Nucleus accumbens (tissue), 56 donors: Measurements from ENCODE around the gene COL5A1.
"Not testable (repeated sequence)": the region's sequence is repeated elsewhere in the genome, so short reads cannot be mapped to it uniquely, and the experiment has no call there.

Experiments used
- DNase-seq, 56 donors: peaks; one replicate each; lab custom pipeline; 2025; lab: John Stamatoyannopoulos, UW

Gene COL5A1

GRCh38 chr9:134653259-134654009 lies 11.8 kb downstream of the COL5A1 start:
- DNase-seq, result no peak

- DNase-seq, result no peak
Measured at GRCh38 chr9:134655101-134655500, 13.5 kb downstream of the COL5A1 start.

GRCh38 chr9:134655586-134656333 lies 14.2 kb downstream of the COL5A1 start:
- no peak for DNase-seq

- no peak for DNase-seq
Measured at GRCh38 chr9:134656334-134657006, 14.9 kb downstream of the COL5A1 start.

GRCh38 chr9:134657666-134658377 lies 16.2 kb downstream of the COL5A1 start:
- DNase-seq, result no peak

GRCh38 chr9:134658378-134658955 lies 16.9 kb downstream of the COL5A1 start:
- DNase-seq, result no peak

- DNase-seq, result no peak
Measured at GRCh38 chr9:134659688-134660131, 18.1 kb downstream of the COL5A1 start.

GRCh38 chr9:134660407-134660806 lies 18.8 kb downstream of the COL5A1 start:
- no peak for DNase-seq

GRCh38 chr9:134661299-134661698 lies 19.7 kb downstream of the COL5A1 start:
- no peak for DNase-seq

GRCh38 chr9:134661791-134662142 lies 20.2 kb downstream of the COL5A1 start:
- DNase-seq, result no peak

- DNase-seq, result no peak
Measured at GRCh38 chr9:134662143-134662876, 20.7 kb downstream of the COL5A1 start.

GRCh38 chr9:134663084-134663483 lies 21.5 kb downstream of the COL5A1 start:
- DNase-seq, result no peak

- no peak for DNase-seq
Measured at GRCh38 chr9:134663753-134664415, 22.3 kb downstream of the COL5A1 start.

- DNase-seq, result no peak
Measured at GRCh38 chr9:134664446-134664845, 22.8 kb downstream of the COL5A1 start.

GRCh38 chr9:134666208-134666607 lies 24.6 kb downstream of the COL5A1 start:
- no peak for DNase-seq

GRCh38 chr9:134666831-134667230 lies 25.2 kb downstream of the COL5A1 start:
- DNase-seq, result no peak

GRCh38 chr9:134668977-134669376 lies 27.4 kb downstream of the COL5A1 start:
- DNase-seq, result not testable (repeated sequence)

- no peak for DNase-seq
Measured at GRCh38 chr9:134669399-134669955, 27.9 kb downstream of the COL5A1 start.

- no peak for DNase-seq
Measured at GRCh38 chr9:134670042-134670525, 28.5 kb downstream of the COL5A1 start.
